Right atrium auricular region (tissue), 2 donors: ENCODE measurements around the gene CNTNAP5. TPM values are rescaled to one million over a fixed set of nuclear protein-coding genes. Genes with fewer than 3 reads are reported as not detected.

Experiments used
- DNase-seq: peaks from one replicate; pipeline ENCODE4 v3.0.0-alpha.2; 2019; ENCODE audit warnings: low spot score
- H3K27ac ChIP-seq, 2 donors: fragments of 200-600 bp; sonication (generic); 1 replicate in 1 of 2; 2 replicates in 1 of 2; pipeline ENCODE4 v1.5.1; 2016 to 2019
- H3K27me3 ChIP-seq, 2 donors: fragments of 200-600 bp; sonication (generic); one replicate each; pipeline versions ENCODE4 v1.5.1 to v1.6.0; 2017 to 2019
- H3K36me3 ChIP-seq: fragments of 200-600 bp; sonication (generic); one replicate; pipeline ENCODE4 v1.5.1; 2016
- H3K4me1 ChIP-seq, 2 donors: fragments of 200-600 bp; sonication (generic); one replicate each; pipeline versions ENCODE4 v1.5.1 to v1.6.0; 2017 to 2019
- H3K4me3 ChIP-seq, 2 donors: fragments of 200-600 bp; sonication (generic); 1 replicate in 1 of 2; 2 replicates in 1 of 2; pipeline ENCODE4 v1.5.1; 2017 to 2019; ENCODE audit warnings: mild to moderate bottlenecking in 1 of 2, moderate library complexity in 1 of 2
- H3K9me3 ChIP-seq, 2 donors: fragments of 200-600 bp; sonication (generic); one replicate each; pipeline ENCODE4 v1.5.1; 2019
- total RNA-seq, 2 donors: library from RNA; depleted of rRNA; stranded (reverse); fragments of >200 nt; gene quantifications; one replicate each; pipeline ENCODE4 v1.1.0, GENCODE V29; 2016
- TF ChIP-seq, protein P1 (sequence below), 2 donors: fragments of 200-600 bp; sonication (generic); IDR thresholded peaks; one replicate each; pipeline ENCODE4 v1.5.1; 2019; ENCODE audit warnings: antibody characterized with exemption in 2 of 2

Gene CNTNAP5
- total RNA-seq, 2 donors from 2014 or later = not detected

DNA sequence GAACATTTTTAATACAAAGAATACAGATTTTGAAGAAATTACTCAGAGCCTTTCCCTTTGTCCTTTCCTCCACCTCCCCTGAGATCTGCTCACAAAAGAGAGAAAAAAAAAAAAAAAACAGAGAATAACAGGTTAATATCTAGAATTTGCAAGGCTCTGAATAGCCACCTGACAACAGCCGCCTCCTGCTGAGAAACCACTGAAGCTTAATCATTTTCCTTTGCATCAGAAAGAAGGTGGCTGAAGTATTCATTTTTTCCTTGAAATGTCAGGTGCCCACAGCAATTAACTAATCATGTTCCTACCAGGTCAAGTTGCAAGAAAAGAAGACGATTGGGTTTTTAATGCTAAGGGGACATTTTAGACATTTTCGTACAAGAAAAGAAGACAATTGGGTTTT lies 21.2 kb downstream of the CNTNAP5 start:
- no peaks in the 10 kb centered on the region for H3K36me3 ChIP-seq
- no peak for DNase-seq
- TF ChIP-seq, protein P1, sequence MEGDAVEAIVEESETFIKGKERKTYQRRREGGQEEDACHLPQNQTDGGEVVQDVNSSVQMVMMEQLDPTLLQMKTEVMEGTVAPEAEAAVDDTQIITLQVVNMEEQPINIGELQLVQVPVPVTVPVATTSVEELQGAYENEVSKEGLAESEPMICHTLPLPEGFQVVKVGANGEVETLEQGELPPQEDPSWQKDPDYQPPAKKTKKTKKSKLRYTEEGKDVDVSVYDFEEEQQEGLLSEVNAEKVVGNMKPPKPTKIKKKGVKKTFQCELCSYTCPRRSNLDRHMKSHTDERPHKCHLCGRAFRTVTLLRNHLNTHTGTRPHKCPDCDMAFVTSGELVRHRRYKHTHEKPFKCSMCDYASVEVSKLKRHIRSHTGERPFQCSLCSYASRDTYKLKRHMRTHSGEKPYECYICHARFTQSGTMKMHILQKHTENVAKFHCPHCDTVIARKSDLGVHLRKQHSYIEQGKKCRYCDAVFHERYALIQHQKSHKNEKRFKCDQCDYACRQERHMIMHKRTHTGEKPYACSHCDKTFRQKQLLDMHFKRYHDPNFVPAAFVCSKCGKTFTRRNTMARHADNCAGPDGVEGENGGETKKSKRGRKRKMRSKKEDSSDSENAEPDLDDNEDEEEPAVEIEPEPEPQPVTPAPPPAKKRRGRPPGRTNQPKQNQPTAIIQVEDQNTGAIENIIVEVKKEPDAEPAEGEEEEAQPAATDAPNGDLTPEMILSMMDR (IDR thresholded peaks at IDR 0.05) = no peak
- no peaks in the 10 kb centered on the region for H3K9me3 ChIP-seq
- no peaks in the 10 kb centered on the region for H3K4me1 ChIP-seq
- H3K27ac ChIP-seq = no peak overlapping the region
- H3K4me3 ChIP-seq = no peak overlapping the region
- H3K27me3 ChIP-seq = no peaks in the 10 kb centered on the region

DNA sequence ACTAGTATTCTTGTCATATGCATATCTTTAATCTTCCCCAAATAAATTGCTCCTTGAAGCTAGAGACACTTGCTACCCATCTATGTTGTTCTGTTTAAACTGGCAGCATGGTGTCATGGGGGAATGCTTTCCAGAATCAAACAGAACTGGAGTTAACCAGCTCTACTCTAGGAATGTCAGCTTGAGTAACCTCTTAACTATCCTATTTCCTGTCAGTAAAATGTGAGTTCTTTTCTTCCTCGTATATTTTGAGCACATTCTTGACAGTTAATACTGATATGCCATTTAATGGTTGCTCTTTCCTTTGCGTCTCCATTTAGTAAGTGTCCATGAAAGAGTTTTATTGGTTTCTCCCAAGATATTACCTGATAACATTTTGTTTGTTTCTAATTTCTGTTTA lies 23.0 kb downstream of the CNTNAP5 start:
- Histone ChIP-seq H3K36me3 (no peaks in the 10 kb centered on the region), H3K4me1 (no peaks in the 10 kb centered on the region), H3K27ac (no peak overlapping the region), H3K9me3 (no peaks in the 10 kb centered on the region), H3K27me3 (no peaks in the 10 kb centered on the region), H3K4me3 (no peak overlapping the region)
- no peak for DNase-seq
- TF ChIP-seq, protein P1 (IDR thresholded peaks at IDR 0.05) = no peak

DNA sequence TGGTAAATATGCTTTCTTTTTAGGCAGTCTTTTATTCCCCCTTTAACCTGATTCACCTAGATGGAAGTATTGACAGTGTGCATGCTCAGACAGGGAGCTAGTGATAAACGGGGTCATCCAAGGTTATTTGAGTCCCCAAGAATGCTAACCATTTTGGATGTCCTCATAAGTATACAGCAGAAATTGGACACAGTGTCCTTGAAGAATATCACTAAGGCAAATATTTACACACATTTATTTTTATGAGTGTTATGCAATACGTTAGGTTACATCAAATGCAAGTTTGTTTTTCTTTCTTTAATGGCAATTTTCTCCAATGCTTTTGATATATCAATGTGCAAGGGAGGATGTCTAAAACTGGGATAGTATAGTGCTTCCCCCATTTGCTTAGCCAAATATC lies 23.6 kb downstream of the CNTNAP5 start:
- Histone ChIP-seq H3K4me3 (no peak overlapping the region), H3K27ac (no peak overlapping the region), H3K27me3 (no peaks in the 10 kb centered on the region), H3K36me3 (no peaks in the 10 kb centered on the region), H3K4me1 (no peaks in the 10 kb centered on the region), H3K9me3 (no peaks in the 10 kb centered on the region)
- TF ChIP-seq, protein P1 (IDR thresholded peaks at IDR 0.05) = no peak
- no peak for DNase-seq

DNA sequence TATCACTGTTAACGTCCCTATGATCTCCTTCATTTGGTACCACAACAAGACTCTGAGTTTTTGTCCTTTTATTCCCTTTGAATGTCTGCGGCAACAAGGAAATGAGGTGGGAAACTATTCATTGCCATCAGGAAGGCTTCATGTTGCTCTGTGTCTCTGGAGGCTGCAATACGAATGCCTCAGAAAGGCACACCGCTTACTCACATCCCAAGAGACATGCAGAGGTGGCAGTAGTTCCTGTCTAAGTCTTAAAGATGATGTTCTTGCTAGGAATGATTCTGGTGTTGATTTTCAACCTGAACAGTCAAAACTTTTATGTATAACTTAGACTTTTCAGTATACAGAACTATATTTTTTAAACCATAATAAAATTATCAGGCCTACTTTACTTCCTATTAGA lies 24.0 kb downstream of the CNTNAP5 start:
- TF ChIP-seq, protein P1 (IDR thresholded peaks at IDR 0.05) = no peak
- Histone ChIP-seq H3K27me3 (no peaks in the 10 kb centered on the region), H3K27ac (no peak overlapping the region), H3K36me3 (no peaks in the 10 kb centered on the region), H3K4me1 (no peaks in the 10 kb centered on the region), H3K4me3 (no peak overlapping the region), H3K9me3 (no peaks in the 10 kb centered on the region)
- DNase-seq = no peak

DNA sequence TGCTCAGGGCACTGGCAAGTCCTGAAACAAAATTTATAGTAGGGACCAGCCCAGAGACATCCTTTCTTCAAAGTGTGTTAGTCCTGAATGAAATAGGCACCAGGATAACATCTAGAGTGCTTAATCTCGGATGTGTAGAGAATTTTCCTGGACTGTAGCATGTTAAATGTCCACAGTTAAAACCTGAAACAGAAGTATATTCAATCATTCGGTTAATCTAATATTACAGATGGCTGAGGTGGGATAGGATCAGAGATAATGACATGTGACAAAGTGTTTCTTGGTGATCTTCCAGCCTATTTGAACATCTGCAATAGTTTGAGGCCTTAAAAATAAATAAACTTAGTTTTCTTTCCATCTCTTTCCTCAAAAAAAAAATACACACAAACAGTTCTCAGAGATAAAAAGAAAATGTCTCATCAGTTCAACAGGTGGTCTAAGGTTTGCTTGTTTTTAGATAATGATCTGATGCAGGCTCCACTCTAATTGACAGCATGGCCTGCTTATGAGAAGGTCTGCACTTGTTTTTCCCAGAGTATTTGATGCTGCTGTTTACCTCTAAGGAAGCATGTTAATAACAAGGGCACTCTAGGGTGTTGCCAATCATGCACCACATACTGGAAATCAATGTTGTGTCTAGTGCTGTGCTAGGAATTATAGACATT lies 25.9 kb downstream of the CNTNAP5 start:
- TF ChIP-seq, protein P1 (IDR thresholded peaks at IDR 0.05) = no peak
- no peak overlapping the region for H3K27ac ChIP-seq
- no peaks in the 10 kb centered on the region for H3K27me3 ChIP-seq
- H3K36me3 ChIP-seq = no peaks in the 10 kb centered on the region
- DNase-seq = no peak
- no peaks in the 10 kb centered on the region for H3K9me3 ChIP-seq
- H3K4me1 ChIP-seq = no peaks in the 10 kb centered on the region
- H3K4me3 ChIP-seq = no peak overlapping the region

DNA sequence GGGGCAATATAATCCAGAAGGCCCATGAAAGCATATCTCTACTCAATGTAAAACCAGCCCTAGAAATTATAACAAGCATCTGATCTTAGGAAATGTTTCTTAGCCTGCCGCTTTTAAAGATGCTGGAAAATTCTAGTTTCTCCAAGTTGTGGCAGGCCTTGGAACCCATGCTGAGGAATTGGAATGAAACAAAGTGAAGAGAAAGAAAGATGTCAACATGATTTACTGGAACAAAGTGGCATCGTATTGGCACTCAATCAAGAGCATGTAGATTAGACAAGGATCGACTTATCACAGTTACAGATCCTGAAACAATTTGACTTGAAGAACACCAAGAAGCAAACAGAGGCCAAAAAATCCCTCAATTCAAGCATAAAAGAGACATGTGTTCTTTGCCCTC lies 28.7 kb downstream of the CNTNAP5 start:
- H3K4me1 ChIP-seq = no peaks in the 10 kb centered on the region
- no peak for DNase-seq
- TF ChIP-seq, protein P1 (IDR thresholded peaks at IDR 0.05) = no peak

More for the DNA sequence above, 28.7 kb downstream of the CNTNAP5 start:
- Histone ChIP-seq H3K27ac (no peak overlapping the region), H3K9me3 (no peaks in the 10 kb centered on the region), H3K36me3 (no peaks in the 10 kb centered on the region), H3K27me3 (no peaks in the 10 kb centered on the region), H3K4me3 (no peak overlapping the region)
